WTC11 (cell line): Measurements from ENCODE around the gene AHRR. TPM values are rescaled to one million over a fixed set of nuclear protein-coding genes. Genes with fewer than 3 reads are reported as not detected.

Source experiments
- ARID4B ChIP-seq: sonication (generic); formaldehyde crosslinking; IDR thresholded peaks from 2 replicates; pipeline ENCODE4 v1.8.0; 2023; ENCODE audit warnings: missing genetic modification reagents, mild to moderate bottlenecking, borderline replicate concordance
- ATF2 ChIP-seq: sonication (generic); formaldehyde crosslinking; IDR thresholded peaks from 2 replicates; pipeline ENCODE4 v1.8.1; 2022; ENCODE audit warnings: low read depth, missing genetic modification reagents, borderline replicate concordance
- CREM ChIP-seq: sonication (generic); formaldehyde crosslinking; IDR thresholded peaks from 2 replicates; pipeline ENCODE4 v1.8.1; 2022; ENCODE audit warnings: mild to moderate bottlenecking, missing genetic modification reagents, moderate library complexity
- E2F4 ChIP-seq: sonication (generic); formaldehyde crosslinking; IDR thresholded peaks from 2 replicates; pipeline ENCODE4 v1.8.1; 2022; ENCODE audit warnings: low read depth, mild to moderate bottlenecking, moderate library complexity, missing genetic modification reagents, borderline replicate concordance
- ELF4 ChIP-seq: sonication (generic); formaldehyde crosslinking; IDR thresholded peaks from 2 replicates; pipeline ENCODE4 v1.8.1; 2022; ENCODE audit warnings: low read depth, mild to moderate bottlenecking, moderate library complexity, missing genetic modification reagents
- EMX1 ChIP-seq: fragments of 250-450 bp; sonication (Bioruptor Pico); IDR thresholded peaks from 2 replicates; pipeline ENCODE4 v1.8.0; 2021; ENCODE audit warnings: mild to moderate bottlenecking
- ETV6 ChIP-seq: sonication (generic); formaldehyde crosslinking; IDR thresholded peaks from 2 replicates; pipeline ENCODE4 v1.8.1; 2022; ENCODE audit warnings: mild to moderate bottlenecking, missing genetic modification reagents
- FOXJ3 ChIP-seq: sonication (generic); formaldehyde crosslinking; IDR thresholded peaks from 2 replicates; pipeline ENCODE4 v1.9.0; 2021; ENCODE audit warnings: missing genetic modification reagents, mild to moderate bottlenecking, borderline replicate concordance
- FOXP1 ChIP-seq: sonication (generic); formaldehyde crosslinking; IDR thresholded peaks from 2 replicates; pipeline ENCODE4 v1.8.0; 2022; ENCODE audit warnings: missing genetic modification reagents, mild to moderate bottlenecking, moderate library complexity, borderline replicate concordance
- GABPB1 ChIP-seq: sonication (generic); formaldehyde crosslinking; IDR thresholded peaks from 2 replicates; pipeline ENCODE4 v1.8.1; 2023; ENCODE audit warnings: mild to moderate bottlenecking, missing genetic modification reagents
- GRHL2 ChIP-seq: fragments of 250-450 bp; sonication (Bioruptor Pico); IDR thresholded peaks from 2 replicates; pipeline ENCODE4 v1.8.0; 2022; ENCODE audit warnings: mild to moderate bottlenecking, moderate library complexity; ENCODE audit not compliant: insufficient replicate concordance, severe bottlenecking
- JUN ChIP-seq: sonication (generic); formaldehyde crosslinking; IDR thresholded peaks from 2 replicates; pipeline ENCODE4 v1.8.0; 2023; ENCODE audit warnings: mild to moderate bottlenecking, missing genetic modification reagents
- MYBL2 ChIP-seq: sonication (generic); formaldehyde crosslinking; IDR thresholded peaks from 2 replicates; pipeline ENCODE4 v1.8.1; 2023; ENCODE audit warnings: mild to moderate bottlenecking, moderate library complexity, missing genetic modification reagents
- NR1H2 ChIP-seq: sonication (generic); formaldehyde crosslinking; IDR thresholded peaks from 2 replicates; pipeline ENCODE4 v1.9.0; 2021; ENCODE audit warnings: mild to moderate bottlenecking, moderate library complexity, missing genetic modification reagents
- PRRX2 ChIP-seq: fragments of 250-450 bp; sonication (Bioruptor Pico); IDR thresholded peaks from 2 replicates; pipeline ENCODE4 v1.8.0; 2021; ENCODE audit warnings: mild to moderate bottlenecking
- SMAD4 ChIP-seq: sonication (generic); formaldehyde crosslinking; IDR thresholded peaks from 2 replicates; pipeline ENCODE4 v1.8.0; 2022; ENCODE audit warnings: mild to moderate bottlenecking, missing genetic modification reagents
- TEAD4 ChIP-seq: sonication (generic); formaldehyde crosslinking; IDR thresholded peaks from 2 replicates; pipeline ENCODE4 v1.8.0; 2022; ENCODE audit warnings: mild to moderate bottlenecking, missing genetic modification reagents
- USF1 ChIP-seq: sonication (generic); formaldehyde crosslinking; IDR thresholded peaks from 2 replicates; pipeline ENCODE4 v1.8.0; 2022; ENCODE audit warnings: mild to moderate bottlenecking, missing genetic modification reagents
- ZNF121 ChIP-seq: sonication (generic); formaldehyde crosslinking; IDR thresholded peaks from 2 replicates; pipeline ENCODE4 v1.8.0; 2023; ENCODE audit warnings: missing genetic modification reagents
- ZNF317 ChIP-seq: sonication (generic); formaldehyde crosslinking; IDR thresholded peaks from 2 replicates; pipeline ENCODE4 v1.8.1; 2023; ENCODE audit warnings: low read depth, mild to moderate bottlenecking, moderate library complexity, missing genetic modification reagents, borderline replicate concordance
- ZNF425 ChIP-seq: fragments of 250-450 bp; sonication (Bioruptor Pico); conservative IDR thresholded peaks from 2 replicates; pipeline ENCODE4 v1.9.0; 2021; ENCODE audit warnings: mild to moderate bottlenecking
- ZNF671 ChIP-seq: fragments of 250-450 bp; sonication (Bioruptor Pico); IDR thresholded peaks from 2 replicates; pipeline ENCODE4 v1.8.0; 2021; ENCODE audit warnings: mild to moderate bottlenecking
- total RNA-seq: library from RNA; stranded (reverse); gene quantifications from 3 replicates; pipeline ENCODE4 v1.2.3, GENCODE V29; 2021
- TF ChIP-seq, protein P1 (sequence below): sonication (generic); formaldehyde crosslinking; IDR thresholded peaks from 2 replicates; pipeline ENCODE4 v1.8.1; 2022; ENCODE audit warnings: mild to moderate bottlenecking, missing genetic modification reagents, moderate library complexity, borderline replicate concordance
- TF ChIP-seq, protein P2 (sequence below): sonication (generic); formaldehyde crosslinking; IDR thresholded peaks from 2 replicates; pipeline ENCODE4 v1.8.1; 2023; ENCODE audit warnings: mild to moderate bottlenecking, missing genetic modification reagents

The AHRR gene
- total RNA-seq, 1 experiment from 2014 or later, result 4.5 TPM

DNA sequence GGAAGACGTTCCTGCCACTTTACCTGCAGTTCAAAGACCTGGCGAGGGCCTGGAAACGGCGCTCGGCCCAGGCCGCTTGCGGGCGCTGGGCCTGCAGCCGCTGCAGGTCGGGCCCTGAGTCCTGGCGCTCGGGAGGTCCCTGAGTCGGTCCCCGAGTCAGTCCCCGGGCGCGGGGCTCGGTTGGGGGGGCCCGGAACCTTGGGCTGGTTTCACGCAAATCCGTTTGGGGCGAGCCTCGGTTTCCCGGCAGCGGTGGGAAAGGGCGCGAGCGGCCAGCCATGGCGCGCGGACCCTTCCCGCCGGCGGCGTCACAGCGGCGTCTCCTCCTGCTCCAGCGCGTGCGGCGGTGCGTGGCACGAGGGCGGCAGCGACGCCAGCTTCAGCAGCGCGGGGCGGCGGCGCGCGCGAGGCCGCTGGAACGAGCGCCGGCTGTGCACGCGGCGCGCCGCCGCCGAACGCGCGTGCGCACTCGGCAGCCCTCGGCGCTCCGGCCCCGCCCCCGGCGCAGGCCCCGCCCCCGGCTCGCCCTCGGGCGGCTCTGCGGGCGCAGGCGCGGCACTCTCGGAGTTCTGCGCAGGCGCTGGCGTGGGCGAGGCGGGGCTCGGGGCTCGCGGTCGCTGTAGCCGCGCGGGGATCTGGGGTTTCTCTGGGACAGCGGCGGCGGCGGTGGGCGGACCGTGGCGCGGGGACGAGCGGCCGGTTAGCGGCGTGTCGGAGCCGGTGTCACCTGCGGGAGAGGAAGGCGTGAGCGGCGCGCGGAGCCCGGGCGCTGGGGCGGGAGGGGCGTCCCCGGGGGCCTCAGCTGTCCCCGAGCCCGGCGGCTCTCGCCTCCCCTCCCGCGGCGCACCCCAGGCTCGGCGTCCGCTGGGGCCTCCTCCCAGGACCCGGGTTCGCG lies 151.4 kb downstream of the AHRR start (continued):
- TF ChIP-seq ZNF317 (CRISPR knock-in tag) (peak; percentile 73; the same call in 1 of the 2 replicates), ZNF671 (CRISPR knock-in tag) (no peak), ARID4B (CRISPR knock-in tag) (peak; percentile 98), ZNF425 (CRISPR knock-in tag) (no peak), USF1 (CRISPR knock-in tag) (peak; percentile 69), GABPB1 (CRISPR knock-in tag) (peak; percentile 68), JUN (CRISPR knock-in tag) (peak; percentile 95), SMAD4 (CRISPR knock-in tag) (no peak; the same call in 1 of the 2 replicates), FOXP1 (CRISPR knock-in tag) (peak; percentile 99), ELF4 (peak; percentile 95), ATF2 (peak; percentile 78; the same call in 1 of the 2 replicates), CREM (CRISPR knock-in tag) (peak; percentile 90), NR1H2 (CRISPR knock-in tag) (peak; percentile 83; the same call in 1 of the 2 replicates), PRRX2 (CRISPR knock-in tag) (no peak), FOXJ3 (0 out of 2 replicates have a peak, but pooled peaks have one; percentile 44), ETV6 (CRISPR knock-in tag) (peak; percentile 86), MYBL2 (peak; percentile 95), ZNF121 (CRISPR knock-in tag) (peak; percentile 59; the same call in 1 of the 2 replicates), TEAD4 (CRISPR knock-in tag) (peak; percentile 81; the same call in 1 of the 2 replicates), GRHL2 (CRISPR knock-in tag) (no peak), E2F4 (CRISPR knock-in tag) (peak; percentile 90), EMX1 (CRISPR knock-in tag) (no peak)
- TF ChIP-seq, protein P1, sequence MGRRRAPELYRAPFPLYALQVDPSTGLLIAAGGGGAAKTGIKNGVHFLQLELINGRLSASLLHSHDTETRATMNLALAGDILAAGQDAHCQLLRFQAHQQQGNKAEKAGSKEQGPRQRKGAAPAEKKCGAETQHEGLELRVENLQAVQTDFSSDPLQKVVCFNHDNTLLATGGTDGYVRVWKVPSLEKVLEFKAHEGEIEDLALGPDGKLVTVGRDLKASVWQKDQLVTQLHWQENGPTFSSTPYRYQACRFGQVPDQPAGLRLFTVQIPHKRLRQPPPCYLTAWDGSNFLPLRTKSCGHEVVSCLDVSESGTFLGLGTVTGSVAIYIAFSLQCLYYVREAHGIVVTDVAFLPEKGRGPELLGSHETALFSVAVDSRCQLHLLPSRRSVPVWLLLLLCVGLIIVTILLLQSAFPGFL (CRISPR knock-in tag), result 0 out of 2 replicates have a peak, but pooled peaks have one; percentile 80
- TF ChIP-seq, protein P2, sequence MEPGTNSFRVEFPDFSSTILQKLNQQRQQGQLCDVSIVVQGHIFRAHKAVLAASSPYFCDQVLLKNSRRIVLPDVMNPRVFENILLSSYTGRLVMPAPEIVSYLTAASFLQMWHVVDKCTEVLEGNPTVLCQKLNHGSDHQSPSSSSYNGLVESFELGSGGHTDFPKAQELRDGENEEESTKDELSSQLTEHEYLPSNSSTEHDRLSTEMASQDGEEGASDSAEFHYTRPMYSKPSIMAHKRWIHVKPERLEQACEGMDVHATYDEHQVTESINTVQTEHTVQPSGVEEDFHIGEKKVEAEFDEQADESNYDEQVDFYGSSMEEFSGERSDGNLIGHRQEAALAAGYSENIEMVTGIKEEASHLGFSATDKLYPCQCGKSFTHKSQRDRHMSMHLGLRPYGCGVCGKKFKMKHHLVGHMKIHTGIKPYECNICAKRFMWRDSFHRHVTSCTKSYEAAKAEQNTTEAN, result peak; percentile 83; the same call in 1 of the 2 replicates
